ENCODE results near the gene NTM. TPM values are rescaled to one million over a fixed set of nuclear protein-coding genes. Genes with fewer than 3 reads are reported as not detected.

The NTM gene
- total RNA-seq, 6 donors from 2014 or later = 4.1 to 151 (median 115) TPM

GRCh38 chr11:131955904-131956303, 585.5 kb downstream of the NTM start:
- Histone ChIP-seq H3K4me3 (no peak overlapping the region), H3K27ac (no peak overlapping the region), H3K36me3 (no peaks in the 10 kb centered on the region), H3K27me3 (no peaks in the 10 kb centered on the region), H3K9me3 (no peaks in the 10 kb centered on the region), H3K4me1 (no peaks in the 10 kb centered on the region)
- DNase-seq = no peak
- ATAC-seq (ENCODE audit: low FRiP score in 2 of 2) = no peak
- 49 to 63% methylated on average over 6 of the region's 6 CpGs for WGBS, 2 donors
- TF ChIP-seq POLR2A (IDR thresholded peaks at IDR 0.05) (no peak), POLR2AphosphoS5 (IDR thresholded peaks at IDR 0.05) (no peak), CTCF (IDR thresholded peaks at IDR 0.05) (no peak), EP300 (IDR thresholded peaks at IDR 0.05) (no peak)

GRCh38 chr11:131957201-131957600, 586.8 kb downstream of the NTM start:
- DNase-seq (no peak), ATAC-seq (ENCODE audit: low FRiP score in 2 of 2) (no peak)
- Histone ChIP-seq H3K9me3 (no peaks in the 10 kb centered on the region), H3K27ac (no peak overlapping the region), H3K27me3 (no peaks in the 10 kb centered on the region), H3K4me3 (no peak overlapping the region), H3K36me3 (no peaks in the 10 kb centered on the region), H3K4me1 (no peaks in the 10 kb centered on the region)
- no peak for TF ChIP-seq CTCF (IDR thresholded peaks at IDR 0.05)
- no peak for TF ChIP-seq POLR2AphosphoS5 (IDR thresholded peaks at IDR 0.05)
- TF ChIP-seq EP300 (IDR thresholded peaks at IDR 0.05) = no peak
- TF ChIP-seq POLR2A (IDR thresholded peaks at IDR 0.05) = no peak
- 84 to 90% methylated on average over 2 of the region's 2 CpGs for WGBS, 2 donors

- no peak overlapping the region for H3K27ac ChIP-seq
- no peak for ATAC-seq (ENCODE audit: low FRiP score in 2 of 2)
- DNase-seq = no peak
- H3K4me3 ChIP-seq = no peak overlapping the region
- no peaks in the 10 kb centered on the region for H3K4me1 ChIP-seq
- no peaks in the 10 kb centered on the region for H3K9me3 ChIP-seq
- H3K27me3 ChIP-seq = no peaks in the 10 kb centered on the region
- H3K36me3 ChIP-seq = no peaks in the 10 kb centered on the region
- TF ChIP-seq CTCF (IDR thresholded peaks at IDR 0.05) (no peak), EP300 (IDR thresholded peaks at IDR 0.05) (no peak), POLR2A (IDR thresholded peaks at IDR 0.05) (no peak), POLR2AphosphoS5 (IDR thresholded peaks at IDR 0.05) (no peak)
- WGBS, 2 donors = 89 to 92% methylated on average over 6 of the region's 6 CpGs
Observed at GRCh38 chr11:131957875-131958274, 587.5 kb downstream of the NTM start.

GRCh38 chr11:131962818-131963217, 592.4 kb downstream of the NTM start:
- Histone ChIP-seq H3K9me3 (no peaks in the 10 kb centered on the region), H3K4me1 (no peaks in the 10 kb centered on the region), H3K4me3 (no peak overlapping the region), H3K27ac (no peak overlapping the region), H3K36me3 (no peaks in the 10 kb centered on the region), H3K27me3 (no peaks in the 10 kb centered on the region)
- 71 to 78% methylated on average over 7 of the region's 7 CpGs for WGBS, 2 donors
- ATAC-seq (ENCODE audit: low FRiP score in 2 of 2) (no peak), DNase-seq (no peak)
- no peak for TF ChIP-seq POLR2AphosphoS5 (IDR thresholded peaks at IDR 0.05)

- ATAC-seq (ENCODE audit: low FRiP score in 2 of 2) = no peak
- no peak for DNase-seq
- Histone ChIP-seq H3K4me1 (no peaks in the 10 kb centered on the region), H3K4me3 (no peak overlapping the region), H3K36me3 (no peaks in the 10 kb centered on the region), H3K27ac (no peak overlapping the region), H3K9me3 (no peaks in the 10 kb centered on the region), H3K27me3 (no peaks in the 10 kb centered on the region)
- WGBS, 2 donors = 70 to 72% methylated on average over 9 of the region's 9 CpGs
- TF ChIP-seq POLR2AphosphoS5 (IDR thresholded peaks at IDR 0.05) (no peak), CTCF (IDR thresholded peaks at IDR 0.05) (no peak), EP300 (IDR thresholded peaks at IDR 0.05) (no peak), POLR2A (IDR thresholded peaks at IDR 0.05) (no peak)
Observed at GRCh38 chr11:131964698-131965483, 594.5 kb downstream of the NTM start.
